Measurements from ENCODE around the gene SIGLEC7.

The SIGLEC7 gene

GRCh38 chr19:51142119-51142518, at the start of gene SIGLEC7:
Gene SIGLEC7, plus strand, starts transcription at chr19:51142301. Its CDS starts 69 bp downstream, at chr19:51142370.
- no peak for TF ChIP-seq CTCF (IDR thresholded peaks at IDR 0.05; ENCODE audit: control insufficient read depth, insufficient read depth, low read depth, low read length, missing control alignments)
- DNase-seq (ENCODE audit: low read depth), result no peak
- H3K4me3 ChIP-seq (ENCODE audit: control insufficient read depth, low read depth, low read length), result no peak within 1 kb of the TSS

GRCh38 chr19:51093101-51093500, 49.0 kb upstream of the SIGLEC7 start:
- no peak for TF ChIP-seq CTCF (IDR thresholded peaks at IDR 0.05; ENCODE audit: control insufficient read depth, insufficient read depth, low read depth, low read length, missing control alignments)
- DNase-seq (ENCODE audit: low read depth), result no peak
- no peak overlapping the region for H3K4me3 ChIP-seq (ENCODE audit: control insufficient read depth, low read depth, low read length)

- no peak for DNase-seq (ENCODE audit: low read depth)
- no peak overlapping the region for H3K4me3 ChIP-seq (ENCODE audit: control insufficient read depth, low read depth, low read length)
- no peak for TF ChIP-seq CTCF (IDR thresholded peaks at IDR 0.05; ENCODE audit: control insufficient read depth, insufficient read depth, low read depth, low read length, missing control alignments)
Measured at GRCh38 chr19:51093510-51094345, 48.4 kb upstream of the SIGLEC7 start.

GRCh38 chr19:51094696-51095279, 47.3 kb upstream of the SIGLEC7 start:
- no peak for DNase-seq (ENCODE audit: low read depth)
- TF ChIP-seq CTCF (IDR thresholded peaks at IDR 0.05; ENCODE audit: control insufficient read depth, insufficient read depth, low read depth, low read length, missing control alignments), result peak; percentile 64
- no peak overlapping the region for H3K4me3 ChIP-seq (ENCODE audit: control insufficient read depth, low read depth, low read length)

- no peak overlapping the region for H3K4me3 ChIP-seq (ENCODE audit: control insufficient read depth, low read depth, low read length)
- TF ChIP-seq CTCF (IDR thresholded peaks at IDR 0.05; ENCODE audit: control insufficient read depth, insufficient read depth, low read depth, low read length, missing control alignments), result no peak
- no peak for DNase-seq (ENCODE audit: low read depth)
Measured at GRCh38 chr19:51096473-51097165, 45.5 kb upstream of the SIGLEC7 start.

- TF ChIP-seq CTCF (IDR thresholded peaks at IDR 0.05; ENCODE audit: control insufficient read depth, insufficient read depth, low read depth, low read length, missing control alignments), result peak; percentile 67
- no peak for DNase-seq (ENCODE audit: low read depth)
- H3K4me3 ChIP-seq (ENCODE audit: control insufficient read depth, low read depth, low read length), result no peak overlapping the region
Measured at GRCh38 chr19:51097166-51097738, 44.8 kb upstream of the SIGLEC7 start.
